Stimulated activated CD8-positive, alpha-beta memory T cell treated with anti-CD3 and anti-CD28 coated beads, Interleukin-2, amount 100 ng/mL, for 1 hour (primary cell): ENCODE results near the gene TEAD1.
"Not testable (repeated sequence)": the region's sequence is repeated elsewhere in the genome, so short reads cannot be mapped to it uniquely, and the experiment has no call there.

Experiments
- DNase-seq, 2 donors: peaks; one replicate each; pipeline ENCODE4 v3.0.0-alpha.2; 2020; ENCODE audit warnings: low read depth in 2 of 2

The TEAD1 gene

GRCh38 chr11:12737024-12737423 lies 62.8 kb downstream of the TEAD1 start:
- DNase-seq: no peak

DNA sequence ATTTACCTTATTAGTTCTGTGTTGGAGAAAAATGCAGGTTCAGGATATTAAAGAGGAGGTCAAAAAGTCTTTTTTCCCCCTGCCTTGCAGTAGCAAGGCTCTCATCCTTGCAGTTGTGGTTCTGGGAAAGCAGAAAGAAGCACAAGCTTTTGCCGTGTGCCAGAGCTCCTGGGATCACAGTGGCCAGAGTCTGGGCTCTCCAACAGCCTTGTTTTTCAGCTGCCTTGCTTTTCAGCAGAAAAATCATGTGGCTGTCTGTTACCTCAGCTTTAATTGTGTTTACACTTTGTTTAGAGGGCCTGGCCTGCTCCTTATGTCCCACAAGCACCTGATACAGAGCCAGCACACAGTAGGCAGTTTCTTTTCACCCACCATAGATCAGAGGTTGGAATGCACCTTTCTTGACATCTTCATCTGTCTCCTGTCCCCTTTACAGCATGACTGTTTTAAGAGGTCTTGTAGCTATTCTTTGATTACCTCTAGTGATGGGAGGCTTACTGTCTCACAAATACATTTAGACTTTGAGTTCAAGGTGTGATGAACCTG lies 67.5 kb downstream of the TEAD1 start:
- no peak for DNase-seq

DNA sequence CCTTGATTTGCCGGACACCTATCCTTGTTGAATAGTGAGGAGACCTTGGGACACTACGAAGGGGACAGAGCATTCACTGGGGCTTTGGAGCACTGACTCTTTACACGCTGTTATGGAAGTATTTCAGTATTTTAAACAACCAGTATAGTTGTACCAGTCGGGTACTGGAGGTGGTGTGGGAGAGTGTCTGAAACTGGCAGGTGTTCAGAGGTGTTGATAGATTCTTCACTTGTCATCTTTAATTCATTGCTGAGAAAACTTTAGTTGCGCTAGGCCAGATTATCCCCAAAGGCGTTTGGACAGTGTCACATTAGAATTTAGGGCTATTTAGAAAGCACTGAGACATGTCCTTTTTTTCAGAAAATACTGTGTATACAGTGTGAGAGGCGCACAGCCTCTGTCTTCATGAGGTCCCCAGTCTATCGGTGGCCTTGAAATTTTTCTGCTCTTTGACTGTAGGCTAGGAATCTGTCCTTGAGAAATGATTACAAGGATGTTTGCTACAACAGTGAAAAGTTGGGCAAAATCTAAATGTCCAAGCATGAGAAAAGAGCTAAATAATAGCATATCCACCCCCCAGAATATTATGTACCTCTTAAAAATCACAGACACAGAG lies 69.7 kb downstream of the TEAD1 start:
- DNase-seq: no peak

DNA sequence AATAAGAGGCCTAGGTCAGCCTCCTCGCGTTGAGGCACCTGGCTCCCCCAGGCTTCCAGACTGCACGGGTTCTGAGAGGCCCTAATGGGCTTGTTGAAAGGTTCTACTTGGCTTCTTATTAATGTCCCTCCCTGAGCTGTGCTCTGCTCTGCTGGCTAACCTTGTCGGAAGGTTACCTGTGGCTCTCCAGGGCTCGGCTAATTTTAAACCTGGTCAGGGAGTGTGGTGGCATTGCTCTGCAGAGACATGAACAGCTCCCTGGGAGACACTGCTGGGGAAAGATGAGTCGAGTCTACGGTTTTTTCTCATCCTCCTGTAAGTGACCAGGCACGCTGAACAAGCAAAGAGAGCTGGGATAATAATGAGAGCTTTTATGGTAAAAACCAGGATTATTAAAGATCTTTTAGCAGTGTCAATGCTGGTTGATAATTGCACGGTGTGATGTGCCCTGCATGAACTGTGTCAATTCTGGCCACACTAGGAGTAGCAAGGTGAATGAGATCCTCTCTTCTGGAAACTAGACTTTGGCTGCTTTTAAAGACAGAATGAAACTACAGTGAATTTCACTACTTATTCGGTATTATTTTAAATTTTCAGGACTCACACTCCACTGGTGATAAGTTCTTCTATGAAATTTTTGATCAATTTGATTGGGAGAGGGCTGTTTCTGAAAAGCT lies 70.7 kb downstream of the TEAD1 start:
- no peak for DNase-seq

DNA sequence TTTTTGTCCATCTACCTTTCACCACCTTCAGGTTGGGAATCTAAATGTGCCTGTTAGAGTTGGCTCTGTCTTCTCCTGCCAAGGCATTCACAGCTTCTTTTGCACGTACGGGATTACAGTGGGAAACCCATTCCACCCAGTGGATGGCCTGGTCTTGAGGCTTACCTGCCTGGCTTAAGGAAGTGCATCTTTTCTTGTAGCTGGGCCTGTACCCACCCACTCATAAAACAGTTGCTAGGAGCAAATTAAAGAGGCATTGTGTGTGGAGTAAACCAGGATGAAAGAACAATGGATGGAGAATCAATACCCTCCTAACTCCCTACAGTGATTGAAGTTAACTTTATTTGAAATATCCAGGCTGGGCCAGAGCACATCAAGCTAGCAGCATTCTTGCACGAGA lies 71.6 kb downstream of the TEAD1 start:
- DNase-seq: no peak

GRCh38 chr11:12746593-12747097 lies 72.4 kb downstream of the TEAD1 start:
- no peak for DNase-seq

DNA sequence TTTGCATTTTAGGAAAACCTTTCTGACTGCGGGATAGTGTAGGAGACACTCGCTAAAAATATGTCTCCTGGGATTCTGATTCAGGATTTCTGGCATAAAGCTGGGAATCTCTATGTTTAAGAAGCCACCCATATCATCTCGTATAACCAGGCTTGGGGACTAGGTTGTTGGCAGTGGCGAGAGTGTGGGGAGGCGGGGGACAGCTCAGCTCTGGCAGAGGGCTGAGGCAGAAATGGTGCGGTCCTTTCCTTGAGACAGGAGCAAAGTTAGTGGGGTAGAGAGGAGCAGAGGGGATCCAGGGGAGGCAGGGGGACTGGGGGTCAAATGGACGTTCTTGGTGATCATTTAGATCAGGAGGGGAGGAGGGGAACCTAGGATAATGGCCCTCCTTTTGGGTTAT lies 74.3 kb downstream of the TEAD1 start:
- DNase-seq: no peak

GRCh38 chr11:12749442-12749841 lies 75.2 kb downstream of the TEAD1 start:
- no peak for DNase-seq

- no peak for DNase-seq
Observed at GRCh38 chr11:12750181-12750580, 76.0 kb downstream of the TEAD1 start.

GRCh38 chr11:12752868-12753524 lies 78.8 kb downstream of the TEAD1 start:
- no peak for DNase-seq

GRCh38 chr11:12754021-12754420 lies 79.8 kb downstream of the TEAD1 start:
- DNase-seq: no peak

DNA sequence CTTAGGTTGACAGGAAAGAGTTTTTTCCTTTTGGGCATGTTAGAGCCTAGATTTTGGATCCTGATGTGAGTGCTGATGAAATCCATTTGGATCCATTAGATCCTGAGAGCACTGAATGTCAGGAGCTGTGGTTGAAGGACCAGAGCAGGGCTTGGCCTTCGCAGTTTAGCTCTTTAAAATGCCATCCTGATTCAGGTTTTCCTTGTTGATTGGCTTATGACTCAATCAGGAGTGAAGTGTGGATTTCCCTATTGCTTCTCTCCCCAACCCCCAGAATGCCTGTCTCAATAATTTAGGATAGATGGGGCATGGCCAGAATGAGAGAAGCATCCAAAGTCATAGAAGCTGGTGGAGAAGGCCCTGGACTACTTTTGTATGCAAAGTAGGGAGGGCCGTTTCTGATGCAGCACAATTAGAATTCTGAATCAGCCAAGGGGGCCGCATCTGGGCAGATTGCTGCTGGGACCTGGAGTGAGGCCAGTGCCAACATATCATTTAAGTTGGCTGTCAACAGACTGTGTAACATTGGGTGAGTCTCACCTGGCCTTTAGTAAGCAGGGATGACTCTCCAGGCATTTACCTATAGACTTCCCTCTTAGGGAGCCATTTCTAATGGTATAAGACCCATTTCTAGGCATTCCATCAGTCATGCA lies 80.5 kb downstream of the TEAD1 start:
- DNase-seq: no peak

DNA sequence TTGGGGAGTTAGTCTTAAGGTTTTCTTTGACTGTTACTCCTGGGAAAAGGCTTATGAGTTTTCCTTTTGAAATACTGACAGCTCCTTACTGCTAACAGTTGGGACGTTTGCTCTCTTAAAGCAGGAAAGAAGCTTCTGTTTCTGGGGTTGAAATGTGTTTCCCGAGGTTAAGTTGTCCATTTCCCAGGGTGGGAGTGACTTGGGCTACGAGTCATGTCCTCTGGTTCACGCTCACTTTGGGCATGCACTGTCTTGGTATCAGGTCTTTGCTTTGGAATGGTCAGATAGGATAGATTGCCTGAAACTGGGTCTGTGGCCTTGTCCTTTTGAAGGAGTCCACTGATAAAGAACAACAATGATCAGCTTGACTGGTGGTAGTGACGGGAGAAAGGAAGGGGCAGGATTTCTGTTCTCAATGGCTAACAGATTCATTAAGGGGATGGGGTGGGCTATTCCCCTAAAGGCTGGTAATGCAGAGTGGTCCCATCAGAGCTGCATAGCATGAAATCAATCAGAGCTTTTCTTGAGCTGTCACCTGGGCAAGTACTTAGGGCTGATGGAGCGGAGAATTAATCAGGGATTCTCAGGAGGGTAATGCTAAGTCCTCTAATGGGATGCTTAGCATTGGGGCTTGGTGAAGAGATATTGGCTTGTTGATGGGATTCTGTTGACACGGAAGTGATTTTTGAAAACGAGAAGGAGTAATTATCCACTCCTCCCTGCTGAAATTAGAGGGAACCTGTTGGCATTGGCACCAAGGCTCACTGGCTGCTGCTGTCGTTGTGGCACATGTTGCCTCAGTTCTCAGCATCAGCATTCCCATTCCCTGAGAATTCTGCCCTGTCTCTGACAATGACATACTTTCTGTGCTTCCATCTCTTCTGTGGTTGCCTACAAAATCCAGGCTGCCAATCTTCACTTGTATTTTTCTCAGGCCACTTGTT lies 81.6 kb downstream of the TEAD1 start:
- DNase-seq: no peak

DNA sequence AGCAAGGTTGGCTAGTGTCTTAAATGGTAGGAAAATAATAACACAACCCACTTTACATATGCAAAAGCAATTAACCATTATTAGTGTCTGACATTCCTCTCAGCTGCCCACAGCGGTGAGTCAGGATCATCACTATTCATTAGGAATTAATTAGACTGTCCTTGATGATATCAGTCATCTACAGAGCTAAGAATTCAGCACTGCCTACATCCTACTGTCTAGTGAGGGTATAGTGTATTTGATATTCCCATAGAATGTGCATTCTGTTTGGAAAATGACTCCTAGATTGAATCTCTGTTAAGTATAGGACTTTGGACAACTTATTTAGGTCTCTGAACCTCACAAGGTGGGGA lies 82.2 kb downstream of the TEAD1 start:
- no peak for DNase-seq

GRCh38 chr11:12756867-12757266 lies 82.6 kb downstream of the TEAD1 start:
- no peak for DNase-seq

DNA sequence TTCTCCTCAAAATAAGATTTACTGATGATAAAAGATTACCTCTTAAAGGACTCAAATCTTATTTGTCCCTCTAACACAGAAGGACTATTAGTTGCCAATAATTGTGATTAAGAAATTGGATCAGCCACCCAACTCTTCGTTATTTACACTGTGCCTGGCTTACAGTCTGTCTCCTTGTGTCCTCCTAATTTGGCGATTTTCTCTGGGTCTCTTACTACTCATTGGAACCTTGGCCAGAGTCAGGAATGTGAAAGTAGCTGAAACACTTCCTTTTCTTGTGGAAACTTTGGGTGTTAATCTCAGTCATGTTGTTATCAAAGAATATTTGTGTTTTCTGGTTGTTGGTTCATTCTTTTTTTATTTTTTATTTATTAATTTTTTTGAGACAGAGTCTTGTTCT lies 83.2 kb downstream of the TEAD1 start:
- DNase-seq: no peak

DNA sequence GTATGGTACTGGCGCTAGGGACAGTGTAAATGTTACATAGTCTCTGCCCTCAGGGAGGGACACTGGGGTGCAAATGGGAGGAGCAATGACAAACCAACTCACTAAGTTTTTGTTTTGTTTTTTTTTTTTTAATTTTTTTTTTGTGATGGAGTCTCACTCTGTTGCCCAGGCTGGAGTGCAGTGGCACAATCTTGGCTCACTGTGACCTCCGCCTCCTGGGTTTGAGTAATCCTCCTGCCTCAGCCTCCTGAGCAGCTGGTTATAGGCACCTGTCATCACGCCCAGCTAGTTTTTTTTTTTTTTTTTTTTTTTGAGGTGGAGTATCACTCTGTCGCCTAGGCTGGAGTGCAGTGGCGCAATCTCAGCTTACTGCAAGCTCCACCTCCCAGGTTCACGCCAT lies 83.9 kb downstream of the TEAD1 start:
- not testable (repeated sequence) for DNase-seq

GRCh38 chr11:12761029-12761428 lies 86.8 kb downstream of the TEAD1 start:
- DNase-seq: no peak

- no peak for DNase-seq
Observed at GRCh38 chr11:12762278-12762677, 88.1 kb downstream of the TEAD1 start.

- DNase-seq: no peak
Observed at GRCh38 chr11:12762696-12763324, 88.6 kb downstream of the TEAD1 start.
